Glomerular visceral epithelial cell (primary cell): ENCODE measurements around the gene C16orf90.
A peak's percentile ranks its signal among the peaks of the same experiment; 100 is the strongest.
"Not testable (repeated sequence)": the region's sequence is repeated elsewhere in the genome, so short reads cannot be mapped to it uniquely, and the experiment has no call there.

ENCODE experiments used
- DNase-seq: peaks from one replicate; pipeline ENCODE4 v3.0.0-alpha.2; 2016; ENCODE audit errors: extremely low spot score

The C16orf90 gene

DNA sequence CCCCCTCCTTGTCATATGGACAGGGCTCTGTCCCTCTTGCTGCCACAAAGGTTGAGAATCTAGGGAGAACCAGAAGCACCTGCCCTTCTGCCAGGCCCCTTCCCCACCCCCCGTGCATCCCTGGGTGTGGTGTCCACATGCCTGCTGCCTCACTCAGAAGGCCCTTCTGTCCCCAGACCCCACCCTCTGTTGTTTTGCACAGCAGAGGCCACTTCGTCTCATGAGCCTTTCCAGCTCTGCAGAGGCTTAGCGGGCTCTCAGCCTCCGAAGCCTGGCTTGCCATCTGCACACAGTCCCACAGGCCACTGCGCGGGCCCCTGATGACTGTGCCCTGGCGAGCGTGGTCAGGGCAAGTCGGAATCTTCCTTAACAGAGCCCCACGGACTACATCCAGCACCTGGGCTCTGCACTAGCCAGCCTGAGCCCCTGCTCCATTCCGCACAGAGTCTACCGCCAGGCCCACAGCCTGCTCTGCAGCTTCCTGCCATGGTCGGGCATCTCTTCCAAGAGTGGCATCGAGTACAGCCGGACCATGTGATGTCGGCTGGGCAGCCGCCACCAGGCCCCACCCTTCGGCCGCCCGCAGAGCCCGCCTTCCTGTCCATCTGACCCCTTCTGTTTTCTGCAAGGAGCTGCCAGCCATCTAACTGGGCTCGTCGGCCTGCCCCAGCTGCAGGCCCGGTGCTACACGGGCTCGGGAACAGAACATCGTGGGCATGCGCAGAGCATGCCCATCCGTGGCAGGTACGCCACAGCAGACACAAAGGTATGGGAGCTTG, 10.8 kb downstream of the C16orf90 start:
- no peak for DNase-seq

DNA sequence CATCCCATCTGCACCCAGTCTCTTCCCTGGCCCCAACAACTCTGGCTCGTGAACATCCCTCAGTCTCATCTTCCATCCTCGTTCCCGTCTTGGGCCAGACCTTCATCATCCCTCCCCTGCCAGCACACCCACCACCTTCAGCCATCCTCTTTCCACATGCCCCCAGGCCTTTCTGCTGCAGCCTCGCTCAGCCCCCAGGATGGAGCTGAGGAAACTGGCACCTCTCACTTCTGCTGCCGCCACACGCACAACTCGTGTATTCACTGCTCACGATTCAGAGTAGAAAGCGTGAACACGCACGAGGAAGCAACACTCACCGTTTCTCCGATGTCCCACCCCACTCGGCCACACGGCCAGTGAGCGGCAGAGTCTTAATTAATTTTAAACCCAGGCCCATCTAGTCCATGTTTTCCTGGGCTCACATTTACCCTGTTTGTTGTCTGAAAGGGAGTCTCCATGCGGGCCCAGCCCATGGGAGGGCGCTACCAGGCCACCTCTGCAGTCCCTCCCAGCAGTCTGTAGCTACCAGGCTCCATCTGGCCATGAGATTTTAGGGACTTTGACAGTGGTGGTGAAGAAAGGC, 12.5 kb downstream of the C16orf90 start:
- DNase-seq, result no peak

DNA sequence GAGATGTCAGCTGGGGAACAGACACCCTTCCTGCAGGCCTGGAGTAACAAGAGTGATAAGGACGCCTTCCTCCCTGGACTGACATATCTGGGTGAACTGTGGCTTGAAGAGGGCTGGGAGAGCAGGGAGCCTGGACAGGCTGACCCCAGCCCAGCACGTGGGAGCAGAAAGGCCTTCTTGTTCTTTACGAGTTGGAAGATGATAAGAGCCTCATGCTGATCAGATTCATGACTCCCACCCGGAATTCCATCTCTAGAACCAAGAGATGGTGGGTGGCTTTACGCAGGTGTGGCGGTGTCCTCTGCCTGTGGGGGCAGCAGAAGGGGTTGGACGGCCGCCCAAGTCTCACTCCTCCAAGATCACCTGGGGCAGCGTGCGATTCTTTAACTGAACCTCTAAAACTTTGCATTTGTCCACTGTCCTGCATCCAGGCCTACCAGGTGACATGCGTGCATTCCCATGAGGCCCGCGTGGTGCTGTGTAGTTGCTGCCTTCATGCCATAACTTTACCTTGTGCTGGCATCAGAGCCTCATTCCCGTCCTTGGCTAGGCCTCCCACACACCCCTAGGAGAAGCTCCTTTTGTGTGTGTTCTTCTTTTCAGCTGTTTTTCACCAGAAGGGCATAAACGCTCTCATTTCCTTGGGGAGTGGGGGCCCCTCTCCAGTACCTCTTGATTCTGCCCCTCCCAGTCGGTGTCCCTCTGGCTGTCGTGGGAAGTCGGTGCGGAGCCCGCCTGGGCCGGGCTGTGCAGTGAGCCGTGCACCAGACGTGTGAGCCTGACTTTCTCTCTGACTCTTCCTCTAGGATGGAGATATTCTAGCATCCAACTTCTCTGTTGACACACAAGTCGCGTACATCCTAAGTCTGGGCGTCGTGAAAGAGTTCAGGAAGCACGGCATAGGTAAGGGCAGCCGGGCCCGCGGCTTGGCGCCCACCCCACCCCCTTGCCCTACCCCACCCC, 13.3 kb downstream of the C16orf90 start:
- DNase-seq, result no peak

DNA sequence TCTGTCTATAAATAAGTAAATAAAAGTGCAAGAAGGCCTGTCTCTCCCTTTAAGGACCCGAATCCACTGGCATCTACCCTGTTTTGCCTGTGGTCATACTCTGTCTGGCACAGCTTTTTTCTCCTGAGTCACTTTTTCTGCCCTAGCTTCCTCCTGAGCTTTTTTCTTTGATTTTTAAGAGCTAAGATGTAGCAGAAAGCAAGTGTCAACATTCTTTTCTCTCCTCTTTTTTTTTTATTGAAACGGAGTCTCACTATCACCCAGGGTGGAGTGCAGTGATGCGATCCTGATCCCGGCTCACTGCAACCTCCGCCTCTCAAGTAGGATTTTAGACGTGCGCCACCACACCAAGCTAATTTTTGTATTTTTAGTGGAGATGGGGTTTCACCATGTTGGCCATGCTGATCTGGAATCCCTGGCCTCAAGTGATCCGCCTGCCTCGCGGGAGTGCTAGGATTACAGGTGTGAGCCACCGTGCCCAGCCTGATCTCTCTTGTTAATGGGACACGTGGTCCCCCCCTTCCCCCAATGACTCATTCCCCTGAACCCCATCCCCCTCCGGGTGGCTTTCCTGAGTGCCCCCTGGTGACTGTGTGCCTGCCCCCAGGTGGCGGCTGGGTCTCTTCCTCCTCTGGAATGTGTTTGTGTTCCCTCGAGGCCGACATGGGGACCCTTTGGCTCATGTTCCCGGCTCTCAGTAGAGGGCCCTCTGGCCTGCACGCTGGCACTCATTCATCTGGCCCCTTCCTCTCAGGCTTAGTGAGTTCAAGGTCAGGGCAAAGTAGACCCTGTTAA, 14.2 kb downstream of the C16orf90 start:
- DNase-seq, result peak; percentile 8

DNA sequence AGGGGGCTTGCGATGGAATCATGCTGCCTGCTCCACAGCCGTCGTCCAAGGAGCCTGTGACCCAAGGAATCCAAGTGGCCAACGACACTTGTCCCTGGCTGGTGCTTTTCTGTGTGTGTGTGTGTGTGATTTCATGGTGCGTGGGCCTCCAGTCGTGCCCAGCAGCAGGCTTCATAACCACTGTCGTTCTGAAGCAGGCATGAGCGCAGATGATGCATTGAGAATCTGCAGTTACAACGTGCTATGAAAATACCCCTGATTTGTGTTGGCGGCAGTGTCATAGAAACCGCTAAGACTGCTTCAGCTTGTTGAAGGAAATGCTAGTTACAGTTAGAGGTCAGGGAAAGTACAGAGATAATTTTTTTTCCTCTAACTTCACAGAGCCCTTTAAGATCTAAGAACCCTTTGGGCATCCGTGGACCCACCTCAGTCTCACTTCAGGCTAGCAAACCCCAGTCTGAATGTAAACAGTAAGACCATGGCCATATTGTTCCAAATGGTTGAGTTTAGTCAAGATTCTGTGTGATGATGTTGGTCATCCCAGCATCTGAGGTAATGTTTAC, 15.6 kb downstream of the C16orf90 start:
- DNase-seq, result no peak

DNA sequence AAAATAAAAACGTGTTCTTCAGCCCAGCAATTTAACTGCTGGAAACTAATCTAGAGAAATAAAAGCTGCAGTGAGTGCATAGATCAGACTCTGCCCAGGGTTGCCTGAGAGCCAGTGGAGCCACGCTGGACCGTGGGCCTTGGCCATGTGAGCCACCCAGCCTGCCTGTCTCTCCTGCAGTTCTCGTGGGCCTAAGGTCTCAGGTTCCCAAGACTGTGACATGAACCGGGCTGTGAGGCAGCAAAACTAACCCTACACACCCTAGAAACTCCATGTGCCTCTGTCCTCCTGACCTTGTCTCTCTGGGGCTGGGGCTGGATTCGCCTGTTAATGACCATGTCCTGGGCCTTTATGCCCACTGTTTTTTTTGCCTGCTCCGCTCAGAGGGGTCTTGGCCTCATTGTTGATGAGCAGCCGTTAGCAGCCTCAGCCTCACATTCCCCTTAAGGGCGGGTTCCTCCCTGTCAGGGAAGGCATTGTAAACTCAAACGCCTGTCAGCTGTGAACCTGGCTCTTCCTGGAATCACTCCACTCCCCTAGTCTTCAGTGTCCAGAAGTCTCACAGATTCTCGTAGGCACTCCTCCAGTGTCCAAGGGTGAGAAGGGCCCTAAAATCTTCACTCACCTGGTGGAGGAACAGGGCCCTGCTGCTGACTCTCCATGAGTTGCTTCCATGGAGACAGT, 16.9 kb downstream of the C16orf90 start:
- no peak for DNase-seq

DNA sequence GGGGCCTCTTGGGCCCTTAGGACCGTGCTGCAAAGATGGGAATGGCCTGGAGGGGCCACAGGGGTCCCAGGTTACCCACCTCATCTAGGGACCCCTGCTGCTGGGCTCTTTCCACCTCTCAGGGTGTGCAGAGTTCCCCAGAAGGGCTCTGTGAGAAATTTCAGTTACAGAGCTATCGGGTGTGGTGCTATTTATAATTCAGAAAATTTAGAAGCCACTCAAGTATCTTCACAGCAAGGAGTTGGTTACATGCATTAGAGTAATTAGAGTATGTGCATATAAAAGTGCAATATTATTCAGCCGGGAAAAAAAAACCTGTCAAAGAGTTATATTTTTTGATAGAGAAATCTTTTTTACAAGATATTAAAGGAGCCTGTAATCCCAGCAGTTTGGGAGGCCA, 18.9 kb downstream of the C16orf90 start:
- no peak for DNase-seq

DNA sequence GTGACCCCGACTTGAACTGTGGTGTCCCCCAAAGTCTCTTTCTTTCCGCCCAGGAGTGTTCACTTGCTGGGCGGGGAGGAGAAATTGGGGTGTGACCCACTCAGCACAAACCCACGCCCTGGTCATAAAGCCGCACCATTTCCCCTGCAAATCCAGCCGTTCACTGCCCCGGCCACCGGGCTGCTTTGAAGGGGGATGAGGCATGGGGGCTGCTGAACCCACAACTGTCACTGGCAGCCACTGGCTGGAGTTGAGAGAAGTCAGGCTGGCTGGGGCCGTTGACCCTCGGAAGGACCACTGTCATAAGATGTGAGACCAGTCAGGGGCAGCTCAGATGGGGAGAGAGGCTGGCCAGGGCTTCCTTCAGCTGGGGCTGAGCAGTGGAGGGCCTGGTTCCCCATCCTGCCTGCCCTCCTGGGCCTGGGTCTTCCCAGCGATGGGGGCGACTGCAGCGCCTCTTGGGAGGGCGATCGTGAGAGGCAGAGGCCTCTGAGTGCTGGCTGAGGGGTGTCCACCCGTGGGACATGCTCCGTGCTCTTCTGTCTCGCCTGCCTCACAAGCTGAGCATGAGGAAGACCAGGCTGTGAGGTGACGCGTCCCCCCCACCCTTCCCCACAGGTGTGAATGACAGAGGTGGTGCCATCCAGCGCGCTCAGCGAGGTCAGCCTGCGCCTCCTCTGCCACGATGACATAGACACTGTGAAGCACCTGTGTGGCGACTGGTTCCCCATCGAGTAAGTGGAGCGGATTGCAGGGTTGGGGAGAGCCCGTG, 19.5 kb downstream of the C16orf90 start:
- DNase-seq, result no peak

DNA sequence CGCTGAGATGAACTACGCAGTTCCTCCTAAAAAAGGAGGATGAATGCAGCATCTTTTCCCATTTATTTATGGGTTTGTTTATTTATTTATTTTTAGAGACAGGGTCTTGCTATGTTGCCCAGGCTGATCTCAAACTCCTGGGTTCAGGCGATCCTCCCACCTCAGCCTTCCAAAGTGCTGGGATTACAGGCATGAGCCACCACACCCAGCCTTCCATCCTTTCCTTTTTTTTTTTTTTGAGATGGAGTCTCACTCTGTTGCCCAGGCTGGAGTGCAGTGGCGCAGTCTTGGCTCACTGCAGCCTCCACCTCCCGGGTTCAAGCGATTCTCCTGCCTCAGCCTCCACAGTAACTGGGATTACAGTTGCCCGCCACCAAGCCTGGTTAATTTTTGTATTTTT, 20.4 kb downstream of the C16orf90 start:
- DNase-seq, result not testable (repeated sequence)

DNA sequence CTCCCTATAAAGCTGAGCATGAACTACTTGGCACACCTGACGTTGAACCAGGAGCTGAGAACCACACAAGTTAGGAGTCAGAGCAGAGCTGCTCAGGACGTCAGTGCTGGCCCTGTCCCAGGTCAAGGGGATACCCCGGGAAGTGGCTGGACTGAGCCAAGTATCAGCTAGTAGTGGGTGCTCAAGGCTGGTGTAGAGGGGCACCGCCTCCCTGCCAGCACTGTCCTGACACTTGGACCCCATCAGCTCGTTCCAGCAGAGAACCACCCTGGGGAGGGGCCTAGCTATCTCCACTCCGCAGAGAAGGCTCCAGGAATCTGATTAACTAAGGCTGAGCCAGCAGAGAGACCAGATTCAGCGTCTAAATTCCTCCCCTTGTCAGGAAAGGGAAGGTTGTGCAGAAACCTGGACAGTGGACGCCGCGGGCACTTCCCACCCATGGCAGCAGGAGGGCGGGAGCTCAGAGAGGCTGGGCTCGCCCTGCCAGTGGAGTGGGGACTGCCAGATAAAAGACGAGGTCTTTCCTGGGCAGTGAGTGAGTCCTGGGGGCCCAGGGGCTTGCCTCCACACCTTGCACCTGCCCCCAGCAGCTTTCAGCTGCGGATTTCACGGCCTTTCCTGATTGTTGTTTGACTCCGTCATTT, 21.0 kb downstream of the C16orf90 start:
- DNase-seq, result no peak

DNA sequence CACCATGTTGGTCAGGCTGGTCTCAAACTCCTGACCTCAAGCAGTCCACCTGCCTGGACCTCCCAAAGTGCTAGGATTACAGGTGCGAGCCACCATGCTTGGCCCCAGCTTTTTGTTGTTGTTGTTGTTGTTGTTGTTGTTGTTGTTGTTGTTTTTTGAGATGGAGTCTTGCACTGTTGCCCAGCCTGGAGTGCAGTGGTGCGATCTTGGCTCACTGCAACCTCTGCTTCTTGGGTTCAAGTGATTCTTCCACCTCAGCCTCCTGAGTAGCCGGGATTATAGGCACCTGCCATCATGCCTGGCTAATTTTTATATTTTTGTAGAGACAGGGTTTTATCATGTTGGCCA, 21.7 kb downstream of the C16orf90 start:
- not testable (repeated sequence) for DNase-seq

DNA sequence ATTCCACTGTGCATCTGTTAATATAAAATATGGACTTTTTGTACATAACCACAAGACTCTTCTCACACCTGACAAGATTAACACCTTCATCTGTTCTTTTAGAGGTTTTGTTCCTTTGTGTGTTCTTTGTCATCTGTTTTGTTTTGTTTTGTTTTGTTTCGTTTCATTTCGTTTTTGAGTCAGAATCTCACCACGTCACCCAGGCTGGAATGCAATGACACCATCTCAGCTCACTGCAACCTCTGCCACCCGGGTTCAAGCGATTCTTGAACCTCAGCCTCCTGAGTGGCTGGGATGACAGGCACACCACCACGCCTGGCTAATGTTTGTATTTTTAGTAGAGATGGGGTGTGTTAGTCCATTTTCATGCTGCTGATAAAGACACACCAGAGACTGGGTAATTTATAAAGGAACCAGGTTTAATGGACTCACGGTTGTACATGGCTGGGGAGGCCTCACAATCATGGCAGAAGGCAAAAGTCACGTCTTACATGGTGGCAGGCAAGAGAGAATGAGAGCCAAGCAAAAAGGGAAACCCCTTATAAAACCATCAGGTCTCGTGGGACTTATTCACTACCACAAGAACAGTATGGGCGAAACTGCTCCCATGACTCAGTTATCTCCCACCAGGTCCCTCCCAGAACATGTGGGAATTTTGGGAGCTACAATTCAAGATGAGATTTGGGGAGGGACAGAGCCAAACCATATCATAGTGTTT, 22.3 kb downstream of the C16orf90 start:
- no peak for DNase-seq

DNA sequence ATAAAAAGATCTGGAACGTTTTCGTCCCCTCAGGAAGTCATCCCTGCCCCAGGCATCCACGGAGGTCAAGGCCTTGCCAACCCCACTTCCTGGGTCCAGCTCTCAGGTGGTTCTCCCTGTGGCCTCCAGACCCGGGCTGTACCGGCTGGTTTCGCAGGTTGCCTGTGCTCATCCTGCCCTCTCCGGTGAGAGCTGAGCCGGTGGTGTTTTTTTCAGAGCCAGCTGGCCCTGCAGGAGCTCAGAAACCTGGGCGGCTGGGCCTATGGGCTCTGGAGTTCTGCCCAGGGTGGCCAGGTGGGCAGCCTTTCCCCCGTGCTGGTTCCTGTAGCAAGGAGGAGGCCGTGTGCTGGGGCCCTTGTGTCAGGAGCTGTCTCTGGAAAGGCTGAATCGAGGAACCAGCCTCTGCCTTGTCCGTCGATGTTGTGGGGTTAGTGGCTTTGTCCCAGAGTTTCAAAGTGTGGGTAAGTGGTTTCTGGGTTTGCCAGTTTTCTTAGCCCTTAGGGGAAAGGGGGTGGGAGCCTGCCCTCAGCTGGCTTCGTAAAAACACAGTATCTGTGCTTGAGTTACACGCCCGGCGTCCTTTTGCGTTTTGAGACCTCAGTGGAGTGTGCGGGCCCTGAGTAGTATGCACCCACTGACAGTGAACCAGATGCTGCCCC, 23.6 kb downstream of the C16orf90 start:
- DNase-seq, result no peak

DNA sequence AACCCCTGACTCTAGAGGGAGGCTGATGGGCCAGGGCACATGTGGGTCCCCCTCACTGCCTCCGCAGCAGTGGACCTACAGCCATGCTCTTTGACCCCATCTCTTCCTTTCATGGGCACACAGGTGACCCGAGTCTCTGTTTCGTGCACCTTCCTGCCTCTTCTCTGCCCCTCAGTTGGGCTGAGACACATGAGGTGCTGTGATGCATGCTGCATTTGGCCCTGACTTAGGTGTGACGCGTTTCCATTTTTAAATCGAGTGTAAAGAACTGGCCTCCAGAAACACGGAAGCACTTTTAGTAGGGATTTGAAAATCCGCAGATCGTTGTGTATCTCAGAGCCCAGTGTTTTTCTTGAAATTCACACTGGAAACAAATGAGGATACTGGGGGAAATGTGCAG, 24.6 kb downstream of the C16orf90 start:
- DNase-seq, result no peak

DNA sequence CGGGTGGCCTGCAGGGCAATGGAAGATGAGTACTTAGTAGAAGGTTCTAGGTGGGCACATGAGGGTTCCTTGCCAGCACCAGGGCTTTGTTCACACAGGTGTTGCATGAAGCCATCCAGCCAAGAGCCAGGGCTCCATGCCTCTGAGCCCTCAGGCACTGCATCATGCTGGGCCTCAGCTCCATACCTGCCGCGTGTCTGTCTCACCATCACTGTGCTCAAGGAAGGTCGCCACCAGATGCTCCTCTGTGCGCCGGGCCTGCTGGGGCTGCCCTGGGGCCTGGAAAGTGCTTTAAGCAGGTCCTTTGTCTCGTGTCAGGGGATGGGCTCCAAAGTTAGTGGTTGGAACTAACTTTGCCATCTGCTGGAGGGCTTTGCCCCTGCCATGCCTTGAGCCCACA, 25.6 kb downstream of the C16orf90 start:
- no peak for DNase-seq

DNA sequence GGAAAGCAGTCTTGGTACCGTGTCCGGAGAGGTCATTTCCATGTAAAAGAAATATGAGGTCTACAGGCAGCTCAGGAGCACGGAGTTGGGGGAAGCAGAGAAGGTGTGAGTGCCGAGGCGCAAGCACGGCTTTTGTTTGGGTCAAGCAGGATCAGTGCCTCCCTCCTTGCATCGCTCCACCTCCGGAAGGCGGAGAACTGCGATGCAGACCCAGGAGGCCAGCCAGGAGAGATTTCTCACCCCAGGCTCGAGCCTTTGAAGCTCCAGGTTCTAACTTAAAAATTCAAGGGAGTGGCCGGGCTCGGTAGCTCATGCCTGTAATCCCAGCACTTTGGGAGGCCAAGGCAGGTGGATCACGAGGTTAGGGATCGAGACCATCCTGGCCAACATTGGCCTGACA, 26.8 kb downstream of the C16orf90 start:
- no peak for DNase-seq

DNA sequence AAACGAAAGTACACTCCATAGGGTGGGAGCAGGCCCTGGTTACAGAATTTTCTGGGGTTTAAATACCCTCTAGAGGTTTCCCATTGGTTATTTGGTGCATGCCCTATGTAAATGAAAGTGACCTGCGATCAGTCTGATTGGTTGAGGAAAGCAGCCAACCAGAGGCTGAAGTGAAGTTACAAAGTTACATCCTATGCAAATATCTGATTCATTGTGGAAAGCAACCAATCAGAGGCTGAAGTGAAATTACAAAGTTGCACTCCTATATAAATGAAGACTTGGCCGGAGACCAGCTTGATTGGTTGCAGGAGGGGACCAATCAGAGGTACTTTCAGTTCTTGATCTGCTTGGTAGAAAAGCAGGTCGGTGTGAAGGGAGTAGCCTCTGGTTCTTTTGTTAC, 27.4 kb downstream of the C16orf90 start:
- DNase-seq, result no peak

DNA sequence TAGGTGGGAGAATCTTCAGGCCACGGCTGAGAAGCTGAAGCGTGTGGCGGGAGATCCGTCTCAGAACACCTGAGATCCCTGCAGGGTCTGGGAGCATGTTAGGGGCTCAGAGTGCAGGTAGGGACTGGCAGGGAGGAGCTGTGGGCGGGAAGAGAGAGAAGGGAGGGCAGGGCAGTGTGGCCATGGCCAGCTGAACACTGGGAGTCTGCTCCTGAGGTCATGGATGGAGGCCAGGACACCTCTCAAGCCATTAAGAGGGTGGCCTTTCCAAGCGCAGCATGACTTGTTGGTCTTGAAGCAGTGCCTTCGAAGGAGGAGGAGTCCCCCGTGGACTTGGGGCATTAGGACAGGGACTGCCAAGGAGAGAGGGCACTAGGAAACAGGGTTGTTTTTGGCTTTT, 28.1 kb downstream of the C16orf90 start:
- DNase-seq, result no peak
